Bronchial epithelial cell (primary cell): Measurements from ENCODE around the gene RAB10. TPM values are rescaled to one million over a fixed set of nuclear protein-coding genes. Genes with fewer than 3 reads are reported as not detected.

Source experiments
- DNase-seq: peaks from one replicate; pipeline ENCODE4 v3.0.0-alpha.2; 2010; ENCODE audit warnings: low read depth
- FAIRE-seq: peaks from 2 replicates; lab custom pipeline; 2011; peaks lifted over from hg19 to GRCh38; lab: Jason Lieb, UNC
- H3K27me3 ChIP-seq: 2 replicates; pipeline ENCODE4 v1.5.1; 2011; ENCODE audit warnings: low read length; ENCODE audit not compliant: control insufficient read depth, insufficient read depth
- H3K36me3 ChIP-seq: 2 replicates; pipeline ENCODE4 v1.5.1; 2011; ENCODE audit warnings: low read length; ENCODE audit not compliant: control insufficient read depth, insufficient read depth
- H3K4me3 ChIP-seq: 2 replicates; pipeline ENCODE4 v1.5.1; 2011; ENCODE audit warnings: mild to moderate bottlenecking, low read depth, low read length, control low read depth
- total RNA-seq: library from RNA; depleted of rRNA; stranded (reverse); fragments of >200 nt; gene quantifications from 2 replicates; pipeline ENCODE4 v1.2.1, GENCODE V29; 2014
- TF ChIP-seq, protein P1 (sequence below): IDR thresholded peaks from 2 replicates; pipeline ENCODE4 v1.5.1; 2011; ENCODE audit warnings: mild to moderate bottlenecking, moderate library complexity, low read length, control low read depth, inconsistent platforms; ENCODE audit not compliant: insufficient read depth, severe bottlenecking

RAB10 gene
- total RNA-seq, 1 donor from 2014 or later = 308 TPM

- H3K4me3 ChIP-seq = peak overlapping the region; percentile 27
- FAIRE-seq (no peak), DNase-seq (no peak)
- no peaks in the 10 kb centered on the region for H3K36me3 ChIP-seq
- TF ChIP-seq, protein P1, sequence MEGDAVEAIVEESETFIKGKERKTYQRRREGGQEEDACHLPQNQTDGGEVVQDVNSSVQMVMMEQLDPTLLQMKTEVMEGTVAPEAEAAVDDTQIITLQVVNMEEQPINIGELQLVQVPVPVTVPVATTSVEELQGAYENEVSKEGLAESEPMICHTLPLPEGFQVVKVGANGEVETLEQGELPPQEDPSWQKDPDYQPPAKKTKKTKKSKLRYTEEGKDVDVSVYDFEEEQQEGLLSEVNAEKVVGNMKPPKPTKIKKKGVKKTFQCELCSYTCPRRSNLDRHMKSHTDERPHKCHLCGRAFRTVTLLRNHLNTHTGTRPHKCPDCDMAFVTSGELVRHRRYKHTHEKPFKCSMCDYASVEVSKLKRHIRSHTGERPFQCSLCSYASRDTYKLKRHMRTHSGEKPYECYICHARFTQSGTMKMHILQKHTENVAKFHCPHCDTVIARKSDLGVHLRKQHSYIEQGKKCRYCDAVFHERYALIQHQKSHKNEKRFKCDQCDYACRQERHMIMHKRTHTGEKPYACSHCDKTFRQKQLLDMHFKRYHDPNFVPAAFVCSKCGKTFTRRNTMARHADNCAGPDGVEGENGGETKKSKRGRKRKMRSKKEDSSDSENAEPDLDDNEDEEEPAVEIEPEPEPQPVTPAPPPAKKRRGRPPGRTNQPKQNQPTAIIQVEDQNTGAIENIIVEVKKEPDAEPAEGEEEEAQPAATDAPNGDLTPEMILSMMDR = no peak
- no peaks in the 10 kb centered on the region for H3K27me3 ChIP-seq
These were observed 150.2 kb downstream of the RAB10 start for GRCh38 chr2:26184121-26184520.

DNA sequence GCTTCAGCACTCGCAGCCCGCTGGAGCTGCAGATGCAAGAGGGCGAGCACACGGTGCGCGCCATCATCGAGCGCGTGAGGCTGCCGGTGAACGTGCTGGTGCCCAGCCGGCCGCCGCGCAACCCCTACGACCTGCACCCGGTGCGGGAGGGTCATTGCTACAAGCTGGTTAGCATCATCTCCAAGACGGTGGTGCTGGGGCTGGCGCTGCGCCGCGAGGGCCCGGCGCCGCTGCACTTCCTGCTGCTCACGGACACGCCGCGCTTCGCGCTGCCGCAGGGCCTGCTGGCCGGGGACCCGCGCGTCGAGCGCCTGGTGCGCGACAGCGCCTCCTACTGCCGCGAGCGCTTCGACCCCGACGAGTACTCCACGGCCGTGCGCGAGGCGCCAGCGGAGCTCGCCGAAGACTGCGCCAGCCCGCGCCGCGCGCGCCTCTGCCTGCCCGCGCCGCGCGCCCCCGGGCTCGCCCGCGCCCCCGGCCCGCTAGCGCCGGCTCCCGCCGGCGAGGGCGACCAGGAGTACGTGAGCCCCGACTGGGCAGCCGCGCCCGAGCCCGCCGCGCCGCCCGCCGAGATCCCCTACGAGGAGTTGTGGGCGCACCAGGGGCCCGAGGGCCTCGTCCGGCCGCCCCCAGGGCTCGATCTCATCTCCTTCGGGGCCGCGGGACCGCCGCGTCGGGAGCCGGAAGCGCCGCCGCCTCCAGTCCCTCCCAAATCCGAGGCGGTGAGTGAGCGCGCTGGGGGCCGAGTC, 150.8 kb downstream of the RAB10 start:
- H3K4me3 ChIP-seq = peak overlapping the region; percentile 27
- H3K27me3 ChIP-seq = no peaks in the 10 kb centered on the region
- no peaks in the 10 kb centered on the region for H3K36me3 ChIP-seq
- no peak for FAIRE-seq
- DNase-seq = peak; percentile 34
- TF ChIP-seq, protein P1 = peak; percentile 70

- Histone ChIP-seq H3K36me3 (no peaks in the 10 kb centered on the region), H3K27me3 (no peaks in the 10 kb centered on the region), H3K4me3 (peak overlapping the region; percentile 18)
- TF ChIP-seq, protein P1 = no peak
- FAIRE-seq = no peak
- no peak for DNase-seq
These were observed 151.5 kb downstream of the RAB10 start for GRCh38 chr2:26185304-26185928.

DNA sequence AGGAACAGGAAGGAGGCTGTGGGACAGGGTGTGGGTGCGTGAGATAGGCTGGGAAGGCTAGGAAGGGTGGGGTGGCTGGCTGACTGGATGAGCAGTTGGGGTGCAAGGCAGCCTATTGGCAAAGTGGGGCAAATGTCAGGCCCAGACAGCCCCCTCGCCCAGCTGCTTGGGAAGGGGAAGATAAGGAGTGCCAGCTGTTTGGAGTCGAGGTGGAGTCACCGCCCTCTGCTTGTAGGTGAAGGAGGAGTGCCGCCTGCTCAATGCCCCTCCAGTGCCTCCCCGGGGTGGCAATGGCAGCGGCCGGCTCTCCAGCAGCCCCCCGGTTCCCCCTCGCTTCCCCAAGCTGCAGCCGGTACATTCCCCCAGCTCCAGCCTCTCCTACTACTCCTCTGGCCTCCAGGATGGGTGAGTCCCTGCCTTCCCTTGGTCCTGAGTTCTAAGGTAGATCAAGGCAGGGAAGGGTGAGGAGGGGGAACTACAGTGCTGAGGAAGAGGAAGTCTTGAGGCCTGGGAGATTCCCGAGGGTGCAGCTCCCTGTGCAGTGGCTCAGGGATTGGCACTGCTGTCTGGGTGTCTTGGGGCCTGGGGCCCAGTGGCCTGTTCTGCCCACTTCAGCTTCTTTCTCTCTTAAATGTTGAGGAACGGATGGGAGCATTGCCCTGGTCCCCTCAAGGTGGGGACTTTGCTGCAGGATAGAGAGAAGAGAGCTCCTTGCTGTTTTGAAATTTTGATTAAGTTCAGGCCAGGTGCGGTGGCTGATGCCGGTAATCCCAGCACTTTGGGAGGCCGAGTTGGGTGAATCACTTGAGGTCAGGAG, 152.3 kb downstream of the RAB10 start:
- no peak for FAIRE-seq
- TF ChIP-seq, protein P1 = no peak

More for the DNA sequence above, 152.3 kb downstream of the RAB10 start:
- Histone ChIP-seq H3K27me3 (no peaks in the 10 kb centered on the region), H3K36me3 (no peaks in the 10 kb centered on the region), H3K4me3 (no peak overlapping the region)
- DNase-seq = no peak

Other genes with a start within 250 kb of the RAB10 start
- 4.2 and 6.3 TPM in 2 replicates for gene ASXL2, start 155.6 kb upstream of the RAB10 start, total RNA-seq
- 1.6 and 2.4 TPM in 2 replicates for gene KIF3C, start 51.6 kb upstream of the RAB10 start, total RNA-seq
- under 0.01 and 0.13 TPM in 2 replicates for gene GAREM2, start 139.0 kb downstream of the RAB10 start, total RNA-seq
- gene HADHA, start 210.5 kb downstream of the RAB10 start, total RNA-seq = 140 and 155 TPM in 2 replicates
- 105 and 135 TPM in 2 replicates for gene HADHB, start 210.9 kb downstream of the RAB10 start, total RNA-seq